A549 (cell line): ENCODE measurements around the gene KIF1B. TPM values are rescaled to one million over a fixed set of nuclear protein-coding genes. Genes with fewer than 3 reads are reported as not detected.

Experiments
- ATAC-seq, 2 experiments: fragments of 200-7000 bp in 1 of 2; fragments of >200 bp in 1 of 2; cut with Nextera tagmentation in 1 of 2; cut with Tn5 transposase in 1 of 2; 3 replicates each; pipeline versions ENCODE4 v1.8.0 to v1.9.1; 2018 to 2020; ENCODE audit warnings: mild to moderate bottlenecking in 1 of 2, moderate library complexity in 1 of 2
- CTCF ChIA-PET: fragments of 300-600 bp; sonication (Branson Sonifier 250); formaldehyde crosslinking; extraction: SDS; loops from one replicate; lab custom pipeline; 2021; ENCODE audit warnings: antibody characterized with exemption, inconsistent platforms; lab: Yijun Ruan, JAX
- POLR2A ChIA-PET: fragments of 350-600 bp; formaldehyde crosslinking; extraction: SDS; loops from one replicate; lab custom pipeline; 2021; ENCODE audit warnings: antibody characterized with exemption, inconsistent platforms; lab: Yijun Ruan, JAX
- DNase-seq, 2 experiments: peaks; one replicate each; pipeline versions ENCODE4 v3.0.0 to v3.0.0-alpha.2; 2011 to 2016; ENCODE audit warnings: low read depth in 1 of 2, low spot score in 1 of 2
- FAIRE-seq: peaks from 2 replicates; lab custom pipeline; 2011; peaks lifted over from hg19 to GRCh38; lab: Jason Lieb, UNC
- H3K27ac ChIP-seq, 2 experiments: fragments of >200 bp; sonication (Bioruptor Twin); formaldehyde crosslinking; 3 replicates each; pipeline ENCODE4 v1.5.1; 2016 to 2017
- H3K4me1 ChIP-seq: fragments of >200 bp; sonication (Bioruptor Twin); formaldehyde crosslinking; 3 replicates; pipeline ENCODE4 v1.6.1; 2016
- H3K4me2 ChIP-seq: fragments of >200 bp; sonication (Bioruptor Twin); formaldehyde crosslinking; 3 replicates; pipeline ENCODE4 v1.6.1; 2016
- H3K4me3 ChIP-seq: fragments of >200 bp; sonication (Bioruptor Twin); formaldehyde crosslinking; 3 replicates; pipeline ENCODE4 v1.5.1; 2016
- H3K9me3 ChIP-seq: fragments of >200 bp; sonication (Bioruptor Twin); formaldehyde crosslinking; 3 replicates; pipeline ENCODE4 v1.6.1; 2016
- CBX2 ChIP-seq: fragments of 200-600 bp; sonication (generic); IDR thresholded peaks from 2 replicates; pipeline ENCODE4 v1.6.1; 2016; ENCODE audit warnings: low read depth, mild to moderate bottlenecking, borderline replicate concordance
- CBX8 ChIP-seq: fragments of 200-600 bp; sonication (generic); IDR thresholded peaks from 2 replicates; pipeline ENCODE4 v1.6.1; 2016
- CEBPB ChIP-seq, 2 experiments: fragments of >200 bp in 1 of 2; sonication (Bioruptor Twin) in 1 of 2; formaldehyde crosslinking in 1 of 2; IDR thresholded peaks; 2 replicates each; pipeline ENCODE4 v1.6.1; 2012 to 2016
- CHD4 ChIP-seq: fragments of 200-600 bp; sonication (generic); IDR thresholded peaks from 2 replicates; pipeline ENCODE4 v1.6.1; 2016; ENCODE audit warnings: antibody characterized with exemption, mild to moderate bottlenecking, borderline replicate concordance
- CTCF ChIP-seq: fragments of >200 bp; sonication (Bioruptor Twin); formaldehyde crosslinking; IDR thresholded peaks from 3 replicates; pipeline ENCODE4 v1.5.1; 2016
- EHF ChIP-seq: fragments of 250-450 bp; sonication (Bioruptor Pico); IDR thresholded peaks from 2 replicates; pipeline ENCODE4 v1.5.0; 2020; ENCODE audit warnings: mild to moderate bottlenecking
- ELK1 ChIP-seq: fragments of 150-350 bp; IDR thresholded peaks from 2 replicates; pipeline ENCODE4 v1.6.1; 2014; ENCODE audit warnings: low read depth, mild to moderate bottlenecking, low read length
- EP300 ChIP-seq, 2 experiments: fragments of >200 bp; sonication (Bioruptor Twin); formaldehyde crosslinking; IDR thresholded peaks; 2 replicates in 1 of 2; 3 replicates in 1 of 2; pipeline ENCODE4 v1.6.1; 2016 to 2017
- ESRRA ChIP-seq: fragments of 150-350 bp; IDR thresholded peaks from 2 replicates; pipeline ENCODE4 v1.6.1; 2014; ENCODE audit warnings: mild to moderate bottlenecking, low read length, borderline replicate concordance
- FOSB ChIP-seq: fragments of 250-450 bp; sonication (Bioruptor Pico); IDR thresholded peaks from 2 replicates; pipeline ENCODE4 v1.5.0; 2020; ENCODE audit warnings: mild to moderate bottlenecking, moderate library complexity
- FOSL2 ChIP-seq, 2 experiments: fragments of 450-650 bp in 1 of 2; fragments of >200 bp in 1 of 2; sonication (Bioruptor Twin) in 1 of 2; formaldehyde crosslinking; IDR thresholded peaks; 2 replicates each; pipeline versions ENCODE4 v1.5.0 to v1.6.1; 2016 to 2020; ENCODE audit warnings: mild to moderate bottlenecking in 1 of 2, moderate library complexity in 1 of 2
- GATA3 ChIP-seq: IDR thresholded peaks from 2 replicates; pipeline ENCODE4 v1.6.1; 2012; ENCODE audit warnings: borderline replicate concordance
- HEYL ChIP-seq: fragments of 250-450 bp; sonication (Bioruptor Pico); IDR thresholded peaks from 2 replicates; pipeline ENCODE4 v1.8.0; 2021; ENCODE audit warnings: mild to moderate bottlenecking, moderate library complexity
- HOXB5 ChIP-seq: fragments of 250-450 bp; sonication (Bioruptor Pico); IDR thresholded peaks from 2 replicates; pipeline ENCODE4 v1.5.0; 2020; ENCODE audit warnings: mild to moderate bottlenecking, moderate library complexity
- JUNB ChIP-seq: fragments of >200 bp; sonication (Bioruptor Twin); formaldehyde crosslinking; IDR thresholded peaks from 2 replicates; pipeline ENCODE4 v1.6.1; 2016
- KDM5A ChIP-seq: fragments of 200-600 bp; sonication (generic); IDR thresholded peaks from 2 replicates; pipeline ENCODE4 v1.6.1; 2016; ENCODE audit warnings: antibody characterized with exemption, mild to moderate bottlenecking
- MAFK ChIP-seq: fragments of 450-650 bp; IDR thresholded peaks from 2 replicates; pipeline ENCODE4 v1.6.1; 2014; ENCODE audit not compliant: partially characterized antibody
- MAZ ChIP-seq: fragments of 150-350 bp; IDR thresholded peaks from 2 replicates; pipeline ENCODE4 v1.6.1; 2014; ENCODE audit warnings: antibody characterized with exemption, low read depth, low read length, borderline replicate concordance
- MYC ChIP-seq: IDR thresholded peaks from 2 replicates; pipeline ENCODE4 v1.6.1; 2012; ENCODE audit warnings: mild to moderate bottlenecking, inconsistent platforms, low read length, improper control_type of control experiment, borderline replicate concordance
- PHF8 ChIP-seq: fragments of 200-600 bp; sonication (generic); IDR thresholded peaks from 2 replicates; pipeline ENCODE4 v1.6.1; 2016; ENCODE audit warnings: low read depth, mild to moderate bottlenecking, antibody characterized with exemption, moderate library complexity, borderline replicate concordance
- POLR2A ChIP-seq: IDR thresholded peaks from 2 replicates; pipeline ENCODE4 v1.6.1; 2012; ENCODE audit warnings: mild to moderate bottlenecking, low read length
- RAD21 ChIP-seq, 2 experiments: fragments of >200 bp in 1 of 2; sonication (Bioruptor Twin) in 1 of 2; formaldehyde crosslinking in 1 of 2; IDR thresholded peaks in 1 of 2; conservative IDR thresholded peaks in 1 of 2; 2 replicates in 1 of 2; 3 replicates in 1 of 2; pipeline ENCODE4 v1.6.1; 2012 to 2018; ENCODE audit warnings: inconsistent platforms in 1 of 2
- RARB ChIP-seq: fragments of 250-450 bp; sonication (Bioruptor Pico); IDR thresholded peaks from 2 replicates; pipeline ENCODE4 v1.8.0; 2021; ENCODE audit warnings: mild to moderate bottlenecking, moderate library complexity
- RCOR1 ChIP-seq: fragments of 150-350 bp; IDR thresholded peaks from 2 replicates; pipeline ENCODE4 v1.6.1; 2014; ENCODE audit warnings: antibody characterized with exemption, low read length, low read depth
- SMC3 ChIP-seq: fragments of >200 bp; sonication (Bioruptor Twin); formaldehyde crosslinking; IDR thresholded peaks from 3 replicates; pipeline ENCODE4 v1.6.1; 2018; ENCODE audit warnings: inconsistent platforms
- TFCP2L1 ChIP-seq: fragments of 250-450 bp; sonication (Bioruptor Pico); IDR thresholded peaks from 2 replicates; pipeline ENCODE4 v1.5.0; 2021; ENCODE audit warnings: mild to moderate bottlenecking
- USF2 ChIP-seq: fragments of 450-650 bp; IDR thresholded peaks from 2 replicates; pipeline ENCODE4 v1.6.1; 2014; ENCODE audit warnings: antibody characterized with exemption
- ZC3H11A ChIP-seq: fragments of 450-650 bp; IDR thresholded peaks from 2 replicates; pipeline ENCODE4 v1.6.1; 2014; ENCODE audit warnings: antibody characterized with exemption, mild to moderate bottlenecking
- ZFP36 ChIP-seq: fragments of 450-650 bp; IDR thresholded peaks from 2 replicates; pipeline ENCODE4 v1.6.1; 2014; ENCODE audit warnings: borderline replicate concordance; ENCODE audit not compliant: partially characterized antibody
- ZNF302 ChIP-seq: fragments of 250-450 bp; sonication (Bioruptor Pico); IDR thresholded peaks from 2 replicates; pipeline ENCODE4 v1.9.0; 2021; ENCODE audit warnings: inconsistent platforms, mild to moderate bottlenecking, moderate library complexity
- WGBS: methylation state at CpG from one replicate; pipeline ENCODE4 v1.1.6; 2017; ENCODE audit errors: missing lambda C conversion rate; 5-methylcytosine and 5-hydroxymethylcytosine counted together
- polyA plus RNA-seq, 4 experiments: library from polyadenylated mRNA; depleted of rRNA in 3 of 4; stranded (reverse); fragments of >200 nt; fragmentation: RNase III in 1 of 4; extraction: RNeasy Plus Mini Kit Qiagen cat#74134 plus additional on column Dnase treatment in 1 of 4; gene quantifications; 2 replicates in 3 of 4; 3 replicates in 1 of 4; pipeline ENCODE4 v1.2.3, GENCODE V29; 2011 to 2017

KIF1B gene
- polyA plus RNA-seq, 2 of the 4 experiments (the other 2 are of a cell fraction): 9.8 to 18.3 TPM

GRCh38 chr1:10292188-10292587 lies 81.8 kb downstream of the KIF1B start:
- TF ChIP-seq HEYL (CRISPR knock-in tag): no peak
- TF ChIP-seq SMC3: no peak
- TF ChIP-seq HOXB5 (CRISPR knock-in tag): no peak
- no peak for TF ChIP-seq MYC
- no peak for TF ChIP-seq JUNB
- no peak for TF ChIP-seq CTCF
- TF ChIP-seq ZC3H11A: no peak
- no peak for TF ChIP-seq GATA3
- TF ChIP-seq CBX8: no peak
- no peak for TF ChIP-seq EHF (CRISPR knock-in tag)
- TF ChIP-seq CBX2: no peak
- no peak for TF ChIP-seq MAFK
- no peak for TF ChIP-seq KDM5A
- no peak for TF ChIP-seq POLR2A
- Histone ChIP-seq H3K9me3 (no peaks in the 10 kb centered on the region), H3K27ac (no peak overlapping the region), H3K4me2 (peak overlapping the region; percentile 32; the same call in 1 of the 3 replicates), H3K4me3 (no peak overlapping the region), H3K4me1 (peaks cover 7% of the 10 kb centered on the region; the same call in 2 of the 3 replicates)
- FAIRE-seq: no peak
- ATAC-seq: no peak
- POLR2A ChIA-PET: no interaction called here
- 53% methylated on average over 2 of the region's 2 CpGs for WGBS
- no peak for DNase-seq
- CTCF ChIA-PET: no interaction called here

GRCh38 chr1:10295481-10296085 lies 85.2 kb downstream of the KIF1B start:
- Histone ChIP-seq H3K4me1 (peaks cover 7% of the 10 kb centered on the region; the same call in 2 of the 3 replicates), H3K4me3 (no peak overlapping the region), H3K9me3 (no peaks in the 10 kb centered on the region), H3K4me2 (no peak overlapping the region), H3K27ac (no peak overlapping the region)
- FAIRE-seq: no peak
- ChIA-PET CTCF (no interaction called here), POLR2A (no interaction called here)
- DNase-seq: no peak
- no peak for TF ChIP-seq POLR2A
- TF ChIP-seq ZNF302 (CRISPR knock-in tag): no peak
- TF ChIP-seq ZFP36: no peak
- TF ChIP-seq SMC3: no peak
- no peak for TF ChIP-seq RARB (CRISPR knock-in tag)
- no peak for TF ChIP-seq RAD21 (conservative IDR thresholded peaks at IDR 0.05 in 1 of 2, IDR thresholded peaks at IDR 0.05 in 1 of 2)
- no peak for TF ChIP-seq MAZ
- TF ChIP-seq PHF8: no peak
- TF ChIP-seq TFCP2L1 (CRISPR knock-in tag): no peak
- TF ChIP-seq GATA3: no peak
- TF ChIP-seq MYC: no peak
- TF ChIP-seq FOSL2 (IDR thresholded peaks at IDR 0.05): no peak
- TF ChIP-seq FOSL2 (CRISPR knock-in tag; IDR thresholded peaks at IDR 0.05): no peak
- TF ChIP-seq FOSB (CRISPR knock-in tag): no peak
- ATAC-seq: no peak
- WGBS: 93% methylated on average over 6 of the region's 6 CpGs

- Histone ChIP-seq H3K4me3 (no peak overlapping the region), H3K9me3 (no peaks in the 10 kb centered on the region), H3K4me1 (no peaks in the 10 kb centered on the region), H3K27ac (no peak overlapping the region), H3K4me2 (no peak overlapping the region)
- CTCF ChIA-PET: interaction anchor here (1.9 kb wide), 1 partner anchor 89 kb away, joined by 7 read pairs; the partner anchor contains the start of gene KIF1B
- DNase-seq (no peak), ATAC-seq (no peak), FAIRE-seq (no peak)
- POLR2A ChIA-PET: no interaction called here
- 68% methylated on average over 1 of the region's 1 CpG for WGBS
- TF ChIP-seq EP300 (IDR thresholded peaks at IDR 0.05): no peak
- TF ChIP-seq MAZ: no peak
- no peak for TF ChIP-seq CEBPB (IDR thresholded peaks at IDR 0.05)
- no peak for TF ChIP-seq ESRRA
- no peak for TF ChIP-seq CTCF
- TF ChIP-seq CHD4: no peak
- TF ChIP-seq FOSB (CRISPR knock-in tag): no peak
- no peak for TF ChIP-seq ELK1
- no peak for TF ChIP-seq RCOR1
- TF ChIP-seq USF2: no peak
These were observed 88.8 kb downstream of the KIF1B start for GRCh38 chr1:10299151-10299550.
